SK-N-DZ (cell line): Measurements from ENCODE around the gene SREK1. TPM values are rescaled to one million over a fixed set of nuclear protein-coding genes. Genes with fewer than 3 reads are reported as not detected.
"Not testable (repeated sequence)": the region's sequence is repeated elsewhere in the genome, so short reads cannot be mapped to it uniquely, and the experiment has no call there.

Experiments used
- DNase-seq: peaks from one replicate; pipeline ENCODE4 v3.0.0-alpha.2; 2015; ENCODE audit warnings: low spot score
- polyA plus RNA-seq, 2 experiments: library from polyadenylated mRNA; depleted of rRNA; stranded (reverse); fragments of >200 nt; gene quantifications; 2 replicates each; pipeline ENCODE4 v1.2.3, GENCODE V29; 2014

The SREK1 gene, protein sequence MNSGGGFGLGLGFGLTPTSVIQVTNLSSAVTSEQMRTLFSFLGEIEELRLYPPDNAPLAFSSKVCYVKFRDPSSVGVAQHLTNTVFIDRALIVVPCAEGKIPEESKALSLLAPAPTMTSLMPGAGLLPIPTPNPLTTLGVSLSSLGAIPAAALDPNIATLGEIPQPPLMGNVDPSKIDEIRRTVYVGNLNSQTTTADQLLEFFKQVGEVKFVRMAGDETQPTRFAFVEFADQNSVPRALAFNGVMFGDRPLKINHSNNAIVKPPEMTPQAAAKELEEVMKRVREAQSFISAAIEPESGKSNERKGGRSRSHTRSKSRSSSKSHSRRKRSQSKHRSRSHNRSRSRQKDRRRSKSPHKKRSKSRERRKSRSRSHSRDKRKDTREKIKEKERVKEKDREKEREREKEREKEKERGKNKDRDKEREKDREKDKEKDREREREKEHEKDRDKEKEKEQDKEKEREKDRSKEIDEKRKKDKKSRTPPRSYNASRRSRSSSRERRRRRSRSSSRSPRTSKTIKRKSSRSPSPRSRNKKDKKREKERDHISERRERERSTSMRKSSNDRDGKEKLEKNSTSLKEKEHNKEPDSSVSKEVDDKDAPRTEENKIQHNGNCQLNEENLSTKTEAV
- 23.9 and 26.9 TPM in 2 replicates for polyA plus RNA-seq (2014; cell fraction: cytosol; rRNA removed)
- polyA plus RNA-seq (2014; cell fraction: nucleus; rRNA removed): 112 and 136 TPM in 2 replicates

DNA sequence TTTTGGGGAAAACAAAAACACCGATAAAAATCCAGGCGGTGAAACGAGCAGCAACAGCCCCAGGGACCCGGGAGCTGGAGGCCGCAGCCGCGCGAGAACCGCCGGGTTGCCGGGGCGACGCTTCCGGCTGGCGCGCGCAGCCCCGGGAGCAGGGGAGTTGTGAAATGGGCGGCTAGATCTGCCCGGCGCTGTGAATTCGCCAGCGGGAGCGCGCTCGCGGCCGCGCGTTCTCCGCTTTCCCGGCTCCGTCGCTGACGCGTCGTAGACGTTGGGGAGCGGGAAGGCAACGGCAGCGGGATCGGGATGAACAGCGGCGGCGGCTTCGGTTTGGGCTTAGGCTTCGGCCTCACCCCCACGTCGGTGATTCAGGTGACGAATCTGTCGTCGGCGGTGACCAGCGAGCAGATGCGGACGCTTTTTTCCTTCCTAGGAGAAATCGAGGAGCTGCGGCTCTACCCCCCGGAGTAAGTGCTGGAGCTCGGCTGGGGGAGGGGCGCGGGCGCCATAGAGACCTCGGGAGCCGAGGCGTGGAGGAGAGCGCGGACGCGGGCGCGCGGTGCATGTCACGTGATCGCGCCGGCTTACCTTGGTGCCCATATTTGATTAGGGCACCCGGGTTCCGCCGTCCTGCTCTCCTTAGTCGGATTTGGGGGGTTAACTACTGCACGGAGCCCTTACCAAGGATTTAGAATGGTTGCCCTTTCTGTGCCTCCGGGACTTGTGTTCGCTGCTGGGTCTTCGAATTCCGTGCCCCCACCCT is at the start of gene SREK1:
Gene SREK1 (plus strand): TSS at position 227 of the 760 bp plus-strand sequence. CDS start 77 bp downstream, at position 304.
- DNase-seq: peak; percentile 93

DNA sequence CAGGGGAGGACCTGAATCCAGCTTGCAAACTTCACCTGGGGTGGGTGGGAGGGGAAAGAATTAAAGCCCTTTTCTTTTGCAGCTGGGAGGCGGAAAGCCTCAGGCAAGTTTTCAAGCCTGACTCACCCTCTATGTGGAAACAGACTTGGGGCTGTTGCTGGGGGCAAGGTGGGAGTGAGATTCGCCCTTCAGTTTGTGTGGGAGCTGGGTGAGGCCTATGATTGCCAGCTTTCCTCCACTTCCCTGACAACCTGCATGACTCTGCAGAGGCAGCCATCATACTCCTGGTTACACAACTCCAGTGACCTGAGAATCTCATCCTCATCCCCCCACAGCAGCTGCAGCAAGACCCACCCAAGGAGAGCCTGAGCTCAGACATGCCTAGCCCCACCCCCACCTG is 43.2 kb upstream of the SREK1 start:
- DNase-seq: no peak

DNA sequence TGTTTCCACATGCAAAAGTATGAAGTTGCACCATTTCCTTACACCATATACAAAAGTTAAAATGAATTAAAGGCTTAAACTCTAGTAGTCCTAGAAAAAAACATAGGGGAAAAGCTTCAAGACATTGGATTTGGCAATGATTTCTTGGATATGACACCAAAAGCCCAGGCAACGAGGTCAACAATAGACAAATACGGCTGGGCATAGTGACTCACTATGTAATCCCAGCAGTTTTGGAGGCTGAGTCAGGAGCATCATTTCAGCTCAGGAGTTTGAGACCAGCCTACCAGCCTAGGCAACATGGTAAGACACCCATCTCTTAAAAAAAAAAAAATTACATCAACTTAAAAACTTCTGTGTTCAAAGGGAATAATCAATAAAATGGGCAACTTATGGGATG is 30.9 kb upstream of the SREK1 start:
- no peak for DNase-seq

DNA sequence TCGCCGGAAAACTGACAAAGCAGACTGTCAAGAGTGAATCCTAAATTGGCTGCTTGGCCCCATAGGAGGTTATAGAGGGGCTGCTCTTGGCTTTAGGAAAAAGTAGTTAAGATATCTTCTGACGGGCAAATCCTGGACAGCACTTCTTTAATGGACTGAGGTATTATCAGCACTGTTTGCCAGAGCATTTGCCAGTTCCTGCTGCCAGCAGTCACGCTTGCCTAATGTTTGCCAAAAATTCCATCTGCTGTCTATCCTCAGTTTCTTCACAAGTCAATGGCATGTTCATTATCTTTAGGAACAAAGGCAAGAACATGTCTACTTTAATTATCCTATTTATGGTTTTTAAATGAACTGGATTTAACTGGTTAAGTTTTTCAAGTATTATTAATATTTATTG is 25.8 kb upstream of the SREK1 start:
- DNase-seq: no peak

DNA sequence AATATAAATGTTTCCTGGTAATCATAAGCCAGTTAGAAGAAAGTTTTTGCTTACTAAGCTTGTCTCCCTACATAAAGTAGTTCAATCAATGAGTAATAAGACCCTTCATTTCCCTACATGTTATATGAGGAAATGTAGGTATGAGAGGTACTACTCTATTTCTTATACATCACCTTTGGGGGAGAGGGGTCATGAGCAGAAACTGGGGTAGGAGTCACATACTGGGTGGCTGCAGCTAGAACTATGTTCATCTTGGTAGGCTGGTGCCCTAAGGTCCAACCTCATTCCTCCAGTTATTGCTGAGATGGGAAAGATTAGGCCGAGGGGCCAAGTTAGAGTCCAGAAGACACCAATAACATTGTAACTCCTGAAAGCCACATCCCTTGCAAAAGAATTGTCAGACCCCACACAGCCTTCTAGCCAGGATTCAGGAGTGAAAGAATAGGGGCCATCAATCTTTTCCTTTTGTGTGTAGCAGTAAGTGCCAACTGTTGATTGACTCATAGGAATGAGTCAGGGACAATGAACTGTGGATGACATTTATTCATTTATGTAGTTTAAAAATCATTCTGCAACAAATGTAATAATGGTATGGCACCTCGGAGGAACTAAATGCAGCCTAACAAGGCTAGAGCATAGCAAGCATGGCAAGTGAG is 21.6 kb upstream of the SREK1 start:
- DNase-seq: no peak

DNA sequence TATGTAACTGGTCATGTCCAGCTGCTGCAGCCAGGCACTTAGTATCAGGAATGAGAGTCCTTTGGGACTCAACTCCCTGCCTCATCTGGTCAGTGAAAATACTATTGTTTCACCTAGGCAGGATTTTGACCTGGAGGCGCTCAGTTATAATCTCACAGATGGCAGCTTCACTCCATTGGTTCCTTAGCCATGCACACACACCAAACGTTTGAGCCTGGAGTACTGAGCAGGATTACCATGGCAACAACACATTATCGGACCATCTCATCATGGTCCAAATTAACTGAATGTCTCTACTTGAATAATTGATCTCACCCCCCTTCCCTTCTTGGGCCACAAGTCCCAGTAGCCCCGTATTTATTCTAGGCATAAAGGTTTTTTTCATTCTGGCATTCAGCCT is 15.0 kb upstream of the SREK1 start:
- peak; percentile 34 for DNase-seq

DNA sequence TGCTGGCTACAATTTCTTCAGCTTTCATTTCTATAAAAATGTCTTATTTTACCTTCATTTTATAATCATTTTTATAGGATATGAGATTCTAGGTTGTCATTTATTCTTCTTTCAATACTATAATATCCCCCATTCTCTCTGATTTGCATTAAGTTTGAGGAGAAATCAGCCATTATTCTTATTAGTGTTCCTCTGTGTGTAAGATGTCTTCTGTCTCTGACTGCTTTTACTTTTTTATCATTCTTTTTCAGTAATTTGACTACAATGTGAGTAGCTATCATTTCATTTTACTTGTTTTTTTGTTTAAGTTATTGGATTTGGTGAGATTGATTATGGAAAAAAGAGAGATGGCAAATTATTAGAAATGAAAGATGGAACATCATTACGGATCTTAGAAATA is 13.6 kb upstream of the SREK1 start:
- DNase-seq: no peak

DNA sequence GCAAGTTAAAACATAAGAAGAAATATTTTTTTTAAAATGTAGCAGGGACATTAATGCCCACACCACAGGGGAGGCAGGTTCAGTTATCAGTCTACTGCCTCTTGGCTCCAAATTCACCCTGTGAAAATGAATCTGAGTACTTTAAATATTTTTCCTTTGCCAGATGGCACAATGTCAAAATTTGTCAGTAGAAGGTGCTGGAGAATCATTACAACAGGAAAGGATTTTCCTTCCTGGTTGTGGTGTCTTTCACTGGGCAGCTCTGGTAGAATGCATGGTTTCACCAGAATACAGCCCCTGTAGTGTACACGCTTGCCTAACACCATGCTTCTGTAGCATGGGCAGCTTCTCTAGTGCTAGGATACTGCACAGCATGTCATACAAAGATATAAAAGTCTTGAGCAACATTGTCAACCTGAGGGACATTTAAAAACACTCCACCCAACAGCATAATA is 9.7 kb upstream of the SREK1 start:
- DNase-seq: no peak

DNA sequence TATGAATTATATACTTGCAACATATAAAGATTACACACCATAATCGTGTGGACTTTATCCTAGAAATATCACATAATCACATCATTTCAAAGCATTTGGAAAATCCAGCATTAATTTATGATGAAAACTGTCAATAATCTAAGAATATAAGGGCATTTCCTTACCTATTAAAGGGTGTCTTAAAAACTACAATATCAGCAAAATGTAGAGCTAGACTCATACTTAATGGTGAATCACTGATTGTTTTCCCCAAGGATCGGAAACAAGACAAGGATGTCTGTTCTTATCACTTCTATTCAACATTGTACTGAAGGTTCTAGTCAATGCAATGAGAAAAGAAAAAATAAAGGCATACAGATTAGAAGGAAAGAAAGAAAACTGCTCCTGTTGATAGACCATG is 8.0 kb upstream of the SREK1 start:
- DNase-seq: no peak

DNA sequence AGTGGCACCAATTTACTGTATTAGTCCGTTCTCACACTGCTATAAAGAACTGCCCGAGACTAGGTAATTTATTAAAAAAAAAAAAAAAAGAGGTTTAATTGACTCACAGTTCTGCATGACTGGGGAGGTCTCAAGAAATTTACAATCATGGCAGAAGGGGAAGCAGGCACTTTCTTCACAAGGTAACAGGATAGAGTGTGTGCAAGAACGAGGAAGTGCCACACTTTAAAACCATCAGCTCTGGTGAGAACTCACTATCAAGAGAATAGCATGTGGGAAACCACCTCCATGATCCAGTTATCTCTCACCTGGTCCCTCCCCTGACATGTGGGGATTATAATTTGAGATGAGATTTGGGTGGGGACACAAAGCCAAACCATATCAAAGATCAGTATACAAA is 7.2 kb upstream of the SREK1 start:
- DNase-seq: not testable (repeated sequence)

DNA sequence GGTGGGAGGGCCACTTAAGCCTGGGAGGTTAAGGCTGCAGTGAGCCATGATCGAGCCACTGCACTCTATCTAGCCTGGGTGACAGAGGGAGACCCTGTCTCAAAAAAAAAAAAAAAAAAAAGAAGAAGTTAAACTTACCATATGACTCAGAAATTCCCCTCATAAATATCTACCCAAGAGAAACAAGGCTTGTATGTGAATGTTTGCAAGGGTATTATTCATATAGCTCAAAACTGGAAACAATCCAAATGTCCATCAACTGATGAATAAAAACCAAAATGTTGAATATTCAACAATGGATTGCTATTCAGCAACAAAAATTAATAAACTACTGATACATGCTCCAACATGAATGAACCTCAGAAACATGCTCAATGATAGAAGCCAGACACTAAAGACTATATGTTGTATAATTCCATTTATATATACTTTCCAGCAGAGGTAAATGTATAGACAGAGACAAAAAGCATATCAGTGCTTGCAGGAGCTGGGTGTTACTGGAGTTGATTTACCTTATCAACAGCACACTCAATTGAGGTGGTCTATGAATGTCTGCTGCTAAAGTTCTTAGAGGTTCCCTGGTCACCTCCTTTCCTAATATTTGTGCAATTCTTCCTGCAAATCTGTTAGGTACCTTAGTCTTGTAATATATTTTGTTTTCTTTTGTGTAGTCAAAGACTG is 5.3 kb upstream of the SREK1 start:
- DNase-seq: no peak

DNA sequence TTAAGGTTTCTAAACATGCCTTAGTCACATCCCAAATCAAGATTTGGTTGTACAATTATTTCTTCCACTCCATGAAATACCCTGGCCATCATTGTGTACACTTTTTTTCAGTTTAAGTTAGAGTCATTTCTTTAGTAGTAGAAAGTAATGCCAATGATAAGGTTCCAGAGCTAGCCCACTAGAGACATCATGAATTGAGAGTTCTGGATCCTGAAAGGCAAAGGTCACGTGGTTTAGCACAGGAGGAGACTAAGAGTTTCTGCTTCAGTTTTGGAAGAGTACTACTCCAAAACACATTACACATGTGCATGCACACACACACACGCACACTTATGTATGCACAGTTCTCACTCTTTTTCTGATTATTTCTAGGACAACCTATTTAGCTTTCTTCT is 4.8 kb upstream of the SREK1 start:
- DNase-seq: no peak

DNA sequence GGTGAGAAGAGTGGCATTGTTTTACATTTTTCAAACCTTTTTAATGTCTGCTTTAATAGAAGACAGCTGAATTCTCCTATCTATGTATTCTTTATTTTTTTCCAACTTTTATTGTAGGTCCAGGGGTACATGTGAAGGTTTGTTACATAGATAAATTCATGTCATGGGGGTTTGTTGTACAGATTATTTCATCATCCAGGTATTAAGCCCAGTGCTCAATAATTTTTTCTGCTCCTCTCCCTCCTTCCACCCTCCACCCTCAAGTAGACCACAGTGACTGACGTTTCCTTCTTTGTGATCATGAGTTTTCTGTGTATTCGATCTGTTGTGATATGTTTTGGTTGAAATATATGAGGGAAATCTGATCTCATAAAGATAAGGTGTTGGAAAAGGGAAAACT is 1.7 kb upstream of the SREK1 start:
- DNase-seq: no peak

DNA sequence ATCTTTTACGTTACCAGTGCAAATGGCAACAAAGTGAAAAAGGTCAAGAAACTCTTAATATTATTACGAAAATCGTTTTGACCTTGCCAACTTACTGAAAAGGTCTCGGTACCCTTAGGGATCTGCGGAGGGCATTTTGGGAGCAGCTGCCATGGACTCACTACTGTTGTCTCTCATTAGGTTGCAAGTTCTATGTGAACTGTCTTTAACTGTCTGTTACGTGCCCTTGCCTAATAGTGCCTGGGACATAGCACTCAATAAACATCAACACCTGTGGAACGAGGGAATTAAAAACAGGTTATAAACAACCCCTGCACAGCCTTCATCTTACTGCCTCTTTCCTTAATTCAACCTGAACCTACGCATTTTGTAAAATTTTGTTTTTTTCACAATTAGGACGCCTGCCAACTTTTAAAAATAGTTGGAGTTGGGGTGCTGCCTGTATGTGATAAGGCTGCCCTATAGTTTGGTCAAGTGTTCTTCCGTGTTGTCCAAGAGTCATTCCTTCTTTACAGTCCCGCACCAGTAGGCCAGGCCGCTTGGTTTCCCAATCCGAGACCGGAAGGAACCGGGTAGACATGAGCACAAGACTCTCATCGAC is 527 bp upstream of the SREK1 start:
- no peak for DNase-seq

DNA sequence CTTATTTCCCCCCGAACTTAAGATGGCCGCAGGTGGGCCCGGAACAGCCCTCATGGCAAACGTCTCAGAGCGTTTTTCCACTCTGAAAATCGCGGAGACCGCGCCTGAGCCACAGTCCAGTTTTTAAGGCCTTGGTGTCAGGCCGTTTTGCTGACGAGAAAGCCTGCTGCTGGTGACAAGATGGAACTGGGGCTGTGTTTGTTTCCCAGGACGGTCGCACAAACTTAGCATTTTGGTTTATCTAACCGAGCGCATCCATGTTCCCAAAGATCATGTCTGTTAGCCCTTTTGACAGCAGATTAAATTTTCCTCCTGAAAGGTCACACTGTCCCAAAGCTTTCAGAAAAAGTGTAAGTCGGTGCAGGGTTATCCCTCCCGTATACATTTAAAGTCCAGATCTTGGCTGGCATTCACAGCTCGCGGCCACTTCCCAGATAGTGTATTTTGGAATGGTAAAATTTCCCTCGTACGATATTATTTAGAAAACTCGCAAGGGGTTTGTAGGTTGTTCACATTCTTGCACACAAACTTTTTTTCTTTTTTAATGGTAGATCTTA is 812 bp downstream of the SREK1 start:
- DNase-seq: no peak

DNA sequence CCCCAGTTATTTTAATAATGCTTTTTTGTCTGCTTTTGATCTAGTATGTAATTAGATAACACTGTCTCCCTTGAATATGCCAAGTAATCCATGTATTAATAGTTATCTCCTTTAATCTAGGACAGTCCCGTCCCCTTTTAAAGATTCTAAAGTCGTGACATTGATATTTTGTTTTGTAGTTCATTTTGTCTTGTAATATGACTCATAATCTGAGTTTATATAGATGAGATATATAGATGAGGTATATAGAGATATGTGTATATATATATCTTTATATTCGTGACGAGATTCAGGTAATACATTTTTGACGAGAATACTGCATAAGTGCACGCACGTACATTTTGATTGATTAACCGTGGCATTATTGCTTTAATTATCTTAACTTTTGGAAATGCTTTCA is 1.6 kb downstream of the SREK1 start:
- DNase-seq: no peak

DNA sequence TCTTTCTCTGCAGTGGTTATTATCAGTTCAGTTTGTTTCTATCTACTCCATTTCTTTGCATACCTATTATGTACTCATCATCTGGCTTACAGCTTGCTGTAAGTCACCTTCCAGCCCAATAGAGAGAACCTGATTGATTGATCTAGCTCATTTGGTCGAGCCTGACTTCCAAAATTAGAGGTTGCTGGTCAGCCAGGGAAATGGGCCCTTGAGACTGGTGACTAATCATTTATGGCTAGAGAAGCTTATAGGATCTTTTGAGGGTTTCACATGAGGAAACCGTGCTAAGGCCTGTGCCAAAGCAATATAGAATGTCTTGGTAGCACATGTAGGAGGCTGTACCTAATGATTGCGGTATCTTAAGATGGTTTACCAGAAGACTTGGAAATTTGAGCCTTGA is 5.8 kb downstream of the SREK1 start:
- no peak for DNase-seq

DNA sequence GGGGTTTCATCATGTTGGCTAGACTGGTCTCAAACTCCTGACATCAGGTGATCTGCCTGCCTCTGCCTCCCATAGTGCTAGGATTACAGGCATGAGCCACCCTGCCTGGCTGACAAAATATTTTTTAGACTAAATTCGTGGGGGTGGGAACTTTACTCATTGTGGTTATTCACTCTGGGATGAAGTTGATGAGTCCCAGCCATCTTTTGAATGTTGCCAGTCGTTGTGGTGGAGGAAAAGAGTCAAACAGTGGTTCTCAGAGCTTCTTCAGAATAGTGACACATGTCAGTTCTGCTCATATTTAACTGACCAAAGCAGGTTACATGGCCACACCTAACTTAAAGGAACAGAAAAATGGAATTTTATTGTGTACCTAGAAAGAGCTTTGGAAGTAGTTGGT is 6.9 kb downstream of the SREK1 start:
- no peak for DNase-seq

DNA sequence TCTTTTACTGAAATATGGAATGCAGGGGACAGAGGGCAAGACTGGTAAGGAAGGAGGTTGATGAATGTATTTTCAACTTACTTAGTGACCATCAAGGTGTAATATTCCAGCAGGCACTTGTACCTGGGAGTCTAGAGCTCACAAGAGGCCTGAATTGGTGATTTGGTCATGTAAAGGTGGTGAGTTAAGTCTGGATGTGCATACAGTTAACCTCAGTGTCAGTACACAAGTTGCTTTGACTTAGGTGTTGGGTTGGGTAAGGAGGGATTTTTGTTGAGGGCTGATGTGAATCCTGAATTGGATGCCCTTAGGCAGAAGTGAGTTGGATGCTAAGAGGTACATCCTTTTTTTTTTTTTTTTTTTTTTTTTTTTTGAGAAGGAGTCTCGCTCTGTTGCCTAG is 7.4 kb downstream of the SREK1 start:
- no peak for DNase-seq

DNA sequence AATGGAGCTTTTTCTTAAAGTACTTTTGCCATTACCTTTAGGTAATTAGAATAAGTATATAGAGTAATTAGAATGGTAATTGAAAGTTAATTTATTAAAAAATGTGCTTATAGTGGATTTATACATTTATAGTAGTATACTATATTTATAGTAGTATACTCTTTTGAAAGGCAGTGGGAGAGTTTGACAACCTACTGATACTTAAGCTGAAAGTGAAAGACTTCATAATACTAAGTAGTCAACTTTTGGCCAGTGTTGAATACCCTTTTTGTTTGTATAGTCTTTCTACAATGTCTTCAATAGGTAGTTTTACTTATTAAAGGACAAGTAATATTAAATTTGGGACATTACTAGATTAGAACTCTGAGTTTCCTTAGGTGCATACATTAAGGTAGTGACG is 12.9 kb downstream of the SREK1 start:
- DNase-seq: no peak

DNA sequence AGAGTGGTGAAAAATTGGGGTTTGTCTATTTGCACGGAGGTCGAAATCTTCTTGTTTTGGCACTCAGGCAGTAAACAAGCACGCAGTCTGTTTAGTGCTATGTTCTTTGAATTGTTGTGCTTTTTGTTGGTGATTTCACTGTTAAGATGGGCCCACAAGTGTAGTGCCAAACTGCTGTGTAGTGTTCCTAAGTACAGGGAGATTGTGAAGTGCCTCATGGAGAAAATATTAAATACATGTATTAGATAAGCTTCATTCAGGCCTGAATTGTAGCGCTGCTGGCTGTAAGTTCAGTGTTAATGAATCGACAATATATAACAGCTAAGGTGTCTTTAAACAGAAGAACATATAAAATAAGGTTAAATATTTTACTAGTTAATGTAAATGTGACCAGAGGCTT is 17.3 kb downstream of the SREK1 start:
- no peak for DNase-seq
